EH (cell line): Measurements from ENCODE around the gene ENO3.
"Not testable (repeated sequence)": the region's sequence is repeated elsewhere in the genome, so short reads cannot be mapped to it uniquely, and the experiment has no call there.

ENCODE experiments used
- DNase-seq: peaks from one replicate; pipeline ENCODE4 v3.0.0-alpha.2; 2015; ENCODE audit warnings: low read depth

The ENO3 gene

GRCh38 chr17:4950746-4951204, at the start of gene ENO3:
Gene ENO3, plus strand, starts transcription at chr17:4951119. Its CDS starts 711 bp downstream, at chr17:4951830.
- no peak for DNase-seq

DNA sequence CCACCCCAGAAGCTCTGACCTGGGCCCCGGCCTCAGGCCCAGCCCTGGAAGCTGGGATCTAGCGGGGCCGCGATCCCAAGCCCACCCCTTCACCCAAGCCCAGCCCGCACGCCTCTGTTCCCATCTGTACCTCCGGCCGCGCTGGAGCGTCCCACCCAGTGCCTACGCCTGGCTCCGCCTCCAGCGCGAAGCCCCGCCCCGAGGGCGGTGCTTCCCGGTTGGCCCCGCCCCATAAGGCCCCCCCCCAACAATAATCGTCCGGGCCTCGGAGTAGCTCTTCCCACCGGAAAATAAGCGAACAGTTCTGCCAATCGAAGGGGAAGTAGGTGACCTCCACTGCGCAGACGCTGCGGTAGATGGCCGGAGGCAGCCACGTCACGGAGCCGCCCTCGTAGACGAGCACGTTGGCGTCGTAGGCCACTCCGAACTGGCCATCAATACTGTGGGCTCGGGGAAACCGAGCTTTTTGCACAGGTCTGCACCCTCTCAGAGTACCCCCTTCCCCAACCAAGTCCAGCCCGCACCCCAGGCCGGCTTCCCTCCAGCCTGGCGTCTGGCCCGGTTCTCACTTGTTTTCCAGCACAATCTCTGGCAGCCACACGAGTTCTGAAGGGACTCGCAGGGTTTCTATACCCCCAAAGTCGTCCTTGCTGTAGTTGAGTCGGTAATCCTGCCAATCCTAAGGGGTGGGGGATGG, 49.1 kb upstream of the ENO3 start:
- no peak for DNase-seq

DNA sequence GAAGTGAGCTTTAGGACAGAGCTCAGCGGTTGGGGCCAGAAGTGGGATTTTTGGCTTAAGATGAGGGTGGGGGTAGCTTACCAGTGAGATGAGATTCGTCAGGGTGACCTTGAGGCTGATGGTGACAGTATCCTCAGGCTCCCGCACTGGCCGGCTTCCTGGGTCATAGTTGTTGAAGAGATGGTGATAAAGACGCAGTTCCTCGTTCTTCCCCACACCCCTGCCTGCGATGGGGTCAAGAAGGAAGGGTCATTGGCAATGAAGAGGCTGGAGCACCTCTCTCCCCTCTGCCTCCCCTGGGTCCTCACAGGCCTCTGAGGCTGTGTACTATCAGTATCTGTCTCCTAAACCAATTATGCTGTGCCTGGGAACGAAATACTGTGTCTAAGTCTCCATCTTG, 48.4 kb upstream of the ENO3 start:
- DNase-seq = no peak

DNA sequence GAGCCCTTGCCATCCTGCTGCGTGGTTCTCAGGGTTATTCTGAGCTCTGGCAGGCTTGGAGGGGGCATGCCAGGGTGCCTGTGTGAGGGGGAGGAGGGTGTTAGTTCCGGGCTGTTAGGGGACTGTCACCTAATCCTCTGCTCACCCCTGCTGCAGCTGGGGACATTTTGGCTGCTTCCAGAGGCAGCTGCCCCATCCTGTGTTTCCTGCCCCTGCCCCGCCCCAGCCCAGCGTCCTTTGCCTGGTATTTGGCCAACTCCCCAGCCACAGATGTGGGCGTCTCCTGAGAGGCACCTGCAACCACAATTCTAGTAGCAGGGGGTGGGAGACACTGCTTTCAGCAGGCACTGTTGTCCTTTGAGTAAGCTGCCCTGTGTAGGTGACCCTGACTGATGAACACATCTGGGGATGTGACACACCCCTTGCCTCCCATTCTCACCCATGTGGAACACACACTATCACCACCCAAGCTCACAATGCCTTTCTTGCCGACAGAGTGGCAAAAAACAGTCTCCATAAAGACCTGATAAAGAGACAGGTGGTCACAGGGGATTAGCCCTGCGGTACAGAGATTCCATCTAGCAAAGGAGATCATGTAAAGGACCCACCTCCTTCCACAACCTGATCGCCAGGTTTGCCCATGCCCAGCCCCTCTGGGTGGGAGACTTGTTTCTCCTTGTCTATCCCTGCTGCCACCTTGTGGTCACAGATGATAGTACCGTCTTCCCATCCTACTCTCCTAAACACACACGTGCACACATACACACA, 47.7 kb upstream of the ENO3 start, which contains the start of gene CHRNE:
Gene CHRNE, minus strand, starts transcription at position 48 of the 768 bp plus-strand sequence. Its CDS starts 35 bp downstream, at position 13.
- DNase-seq = peak; percentile 73

- not testable (repeated sequence) for DNase-seq
Measured at GRCh38 chr17:4906642-4907041, 44.3 kb upstream of the ENO3 start.

DNA sequence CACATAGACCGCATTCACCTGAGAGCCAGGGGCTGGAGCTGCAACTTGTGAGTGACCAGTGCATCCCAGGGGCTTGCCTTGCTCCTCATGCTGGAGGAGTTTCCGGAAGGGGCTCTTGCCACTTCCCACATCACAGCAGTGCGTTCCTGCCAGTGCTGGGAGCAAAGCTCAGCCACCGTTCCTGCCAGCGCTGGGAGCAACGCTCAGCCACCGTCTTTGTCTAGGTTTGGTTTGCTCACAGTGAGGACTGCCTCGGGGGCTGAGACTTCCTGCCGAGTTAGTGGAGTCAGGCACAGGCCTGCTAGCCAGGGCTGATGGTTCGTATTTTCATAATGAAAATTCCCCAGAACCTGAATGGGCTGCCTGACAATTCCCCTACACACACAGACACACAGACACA, 42.6 kb upstream of the ENO3 start:
- peak; percentile 65 for DNase-seq

- peak; percentile 94 for DNase-seq
Measured at GRCh38 chr17:4908711-4909496, 42.0 kb upstream of the ENO3 start.

DNA sequence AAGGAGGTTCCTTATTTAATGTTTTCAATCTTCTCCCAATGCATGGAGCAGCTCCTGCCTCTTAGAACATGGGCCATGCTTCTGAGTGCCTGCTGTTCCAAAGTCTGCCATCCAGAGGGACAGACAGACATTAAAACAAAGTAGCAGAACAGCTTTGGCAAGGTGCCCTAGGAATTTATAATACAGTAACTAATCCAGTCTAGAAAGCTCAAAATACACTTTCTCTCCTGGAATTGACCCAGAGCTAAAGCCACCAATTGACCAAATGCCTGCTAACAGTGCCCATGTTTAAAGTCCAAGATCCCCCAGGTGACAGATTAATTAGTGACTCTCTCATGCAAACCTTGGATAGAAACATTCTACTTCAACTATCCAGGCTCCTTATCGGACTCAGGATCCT, 36.9 kb upstream of the ENO3 start:
- DNase-seq = peak; percentile 60

GRCh38 chr17:4914551-4914950, 36.4 kb upstream of the ENO3 start:
- DNase-seq = not testable (repeated sequence)

DNA sequence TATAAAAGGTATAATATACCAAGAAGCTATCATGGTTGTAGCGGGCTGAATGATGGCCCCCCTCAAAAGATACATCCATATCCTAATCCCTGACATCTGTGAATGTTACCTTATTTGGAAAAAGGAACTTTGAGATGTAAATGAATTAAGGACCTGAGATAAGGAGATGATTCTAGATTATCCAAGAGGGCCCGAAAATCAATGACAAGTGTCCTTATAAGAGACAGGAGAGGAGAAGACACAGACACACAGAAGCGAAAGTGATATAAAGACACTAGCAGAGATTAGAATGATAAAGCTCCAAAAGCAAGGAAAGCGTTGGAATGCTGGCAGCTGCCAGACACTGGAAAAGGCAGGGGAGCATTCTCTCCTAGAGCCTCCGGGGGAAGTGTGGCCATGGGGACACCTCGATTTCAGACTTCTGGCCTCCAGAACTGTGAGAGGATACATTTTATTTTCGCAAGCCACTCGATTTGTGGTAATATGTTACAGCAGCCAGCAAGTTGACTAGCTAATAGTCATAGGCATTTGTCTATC, 31.3 kb upstream of the ENO3 start:
- DNase-seq = peak; percentile 58

GRCh38 chr17:4920351-4921048, 30.4 kb upstream of the ENO3 start:
- peak; percentile 49 for DNase-seq

DNA sequence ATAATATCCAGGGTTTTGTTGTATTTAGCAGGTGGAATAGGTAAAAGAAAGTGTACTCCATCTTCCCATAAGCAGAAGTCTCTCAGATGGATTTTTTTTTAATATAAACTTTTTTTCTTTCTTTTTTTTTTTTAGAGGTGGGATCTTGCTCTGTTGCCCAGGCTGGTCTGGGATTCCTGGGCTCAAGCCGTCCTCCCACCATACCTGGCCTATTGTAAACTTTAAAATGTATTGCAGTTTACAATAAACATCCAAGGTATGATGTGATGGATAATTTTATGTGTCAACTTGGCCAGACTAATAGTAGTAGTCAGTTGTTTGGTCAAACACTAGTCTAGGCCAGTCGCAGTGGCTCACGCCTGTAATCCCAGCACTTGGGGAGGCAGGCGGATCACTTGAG, 29.6 kb upstream of the ENO3 start:
- no peak for DNase-seq

DNA sequence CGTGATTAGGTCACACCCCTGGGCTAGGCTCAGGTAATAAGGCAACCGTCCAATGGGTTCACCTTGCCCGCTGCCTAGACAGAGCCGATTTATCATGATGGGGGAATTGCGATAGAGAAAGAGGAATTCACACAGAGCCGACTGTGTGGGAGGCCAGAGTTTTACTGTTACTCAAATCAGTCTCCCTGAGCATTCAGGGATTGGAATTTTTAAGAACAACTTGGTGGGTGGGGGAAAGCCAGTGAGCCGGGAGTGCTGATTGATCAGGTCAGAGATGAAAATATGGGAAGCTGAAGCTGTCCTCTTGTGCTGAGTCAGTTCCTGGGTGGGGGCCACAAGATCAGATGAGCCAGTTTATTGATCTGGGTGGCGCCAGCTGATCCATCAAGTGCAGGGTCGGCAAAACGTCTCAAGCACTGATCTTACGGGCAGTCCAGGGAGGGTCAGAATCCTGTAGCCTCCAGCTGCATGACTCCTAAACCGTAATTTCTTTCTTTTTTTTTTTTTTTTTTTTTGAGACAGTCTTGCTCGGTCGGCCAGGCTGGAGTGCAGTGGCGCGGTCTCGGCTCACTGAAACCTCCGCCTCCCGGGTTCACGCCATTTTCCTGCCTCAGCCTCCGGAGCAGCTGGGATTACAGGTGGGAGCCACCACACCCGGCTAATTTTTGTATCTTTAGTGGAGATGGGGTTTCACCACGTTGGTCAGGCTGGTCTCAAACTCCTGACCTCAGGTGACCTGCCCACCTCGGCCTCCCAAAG, 24.2 kb upstream of the ENO3 start:
- not testable (repeated sequence) for DNase-seq

DNA sequence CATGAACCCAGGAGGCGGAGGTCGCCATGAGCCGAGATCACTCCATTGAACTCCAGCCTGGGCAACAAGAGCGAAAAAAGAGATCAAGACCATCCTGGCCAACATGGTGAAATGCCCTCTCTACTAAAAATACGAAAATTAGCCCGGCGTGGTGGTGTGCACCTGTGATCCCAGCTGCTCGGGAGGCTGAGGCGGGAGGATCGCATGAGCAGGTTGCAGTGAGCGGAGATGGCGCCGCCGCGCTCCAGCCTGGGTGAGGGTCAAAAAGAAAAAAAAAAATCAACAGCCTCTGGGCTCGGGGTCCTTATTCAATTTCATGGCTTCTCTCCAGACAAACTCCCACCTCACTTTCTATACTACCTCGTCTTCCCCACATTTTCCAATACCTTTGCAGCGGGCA, 22.0 kb upstream of the ENO3 start:
- DNase-seq = no peak

DNA sequence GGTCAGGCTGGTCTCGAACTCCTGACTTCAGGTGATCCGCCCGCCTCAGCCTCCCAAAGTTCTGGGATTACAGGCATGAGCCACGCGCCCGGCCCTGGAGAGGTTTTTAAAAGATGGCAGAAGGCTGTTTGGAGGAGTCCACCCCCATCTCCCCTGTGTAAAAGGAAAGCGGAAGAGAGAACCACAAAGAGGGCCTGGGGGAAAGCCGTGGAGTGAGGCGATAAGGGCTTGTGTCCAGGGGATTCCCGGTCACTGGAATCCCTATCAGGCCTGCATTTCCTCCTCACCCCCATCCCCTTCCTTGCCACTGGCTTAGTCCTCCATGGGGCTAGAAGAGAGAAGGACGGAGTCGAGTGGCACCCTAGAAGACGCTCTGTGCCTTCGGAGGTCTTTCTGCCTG, 19.0 kb upstream of the ENO3 start, which contains the start of gene GP1BA:
Gene GP1BA, plus strand, starts transcription at position 315 of the 400 bp plus-strand sequence. CDS start 328 bp downstream, outside the sequence.
- no peak for DNase-seq

- no peak for DNase-seq
Measured at GRCh38 chr17:4932756-4933155, 18.2 kb upstream of the ENO3 start.

DNA sequence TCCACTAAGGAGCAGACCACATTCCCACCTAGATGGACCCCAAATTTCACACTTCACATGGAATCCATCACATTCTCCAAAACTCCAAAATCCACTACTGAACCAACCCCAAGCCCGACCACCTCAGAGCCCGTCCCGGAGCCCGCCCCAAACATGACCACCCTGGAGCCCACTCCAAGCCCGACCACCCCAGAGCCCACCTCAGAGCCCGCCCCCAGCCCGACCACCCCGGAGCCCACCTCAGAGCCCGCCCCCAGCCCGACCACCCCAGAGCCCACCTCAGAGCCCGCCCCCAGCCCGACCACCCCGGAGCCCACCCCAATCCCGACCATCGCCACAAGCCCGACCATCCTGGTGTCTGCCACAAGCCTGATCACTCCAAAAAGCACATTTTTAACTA, 17.3 kb upstream of the ENO3 start:
- DNase-seq = no peak

- peak; percentile 59 for DNase-seq
Measured at GRCh38 chr17:4934173-4934979, 16.5 kb upstream of the ENO3 start.

DNA sequence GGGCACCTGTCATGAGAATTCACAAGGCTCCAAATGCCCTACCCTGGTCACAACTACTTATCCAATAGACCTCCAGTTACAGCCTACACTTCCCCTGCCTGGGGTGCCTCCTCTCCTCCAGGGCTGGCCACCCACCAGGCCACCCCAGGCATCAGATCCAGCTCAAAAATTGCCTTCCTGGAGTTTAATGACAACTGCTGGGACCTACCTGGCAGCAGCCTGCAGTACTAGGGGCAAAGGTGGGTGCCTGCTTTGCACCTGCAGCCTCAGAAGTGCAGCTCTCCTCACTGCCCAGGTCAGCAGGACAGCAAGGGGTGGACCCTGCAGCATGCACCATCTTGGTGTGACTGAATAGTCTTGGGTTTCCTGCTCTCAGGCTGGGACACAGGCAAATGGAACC, 15.3 kb upstream of the ENO3 start:
- no peak for DNase-seq

DNA sequence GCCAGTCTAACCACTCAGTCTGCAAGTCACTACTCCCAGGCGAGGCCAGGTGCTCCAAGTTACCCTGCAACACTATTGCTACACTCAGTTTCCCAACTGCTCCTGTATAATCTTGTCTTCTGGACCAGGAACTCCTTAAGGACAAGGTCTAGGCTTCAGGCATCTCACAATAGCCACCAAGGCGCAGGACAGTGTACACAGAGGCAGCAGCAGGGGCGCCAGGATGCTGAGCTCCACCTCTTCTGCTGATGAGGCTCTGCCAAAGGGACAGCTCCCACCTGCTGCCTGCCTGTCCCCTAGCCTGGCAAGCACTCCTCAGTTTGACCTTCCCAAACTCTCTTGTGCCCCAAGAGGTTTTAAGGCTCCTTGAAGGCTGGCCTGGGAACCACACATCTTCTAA, 14.5 kb upstream of the ENO3 start:
- DNase-seq = no peak
